Skeletal muscle cell (primary cell): ENCODE measurements around the gene SALL3.

ENCODE experiments used
- DNase-seq: peaks from one replicate; pipeline ENCODE4 v3.0.0-alpha.2; 2010; ENCODE audit warnings: low read depth
- H3K4me3 ChIP-seq: 2 replicates; pipeline ENCODE4 v1.5.1; 2011; ENCODE audit warnings: low read depth, mild to moderate bottlenecking, control low read depth, low read length, moderate library complexity

SALL3 gene

DNA sequence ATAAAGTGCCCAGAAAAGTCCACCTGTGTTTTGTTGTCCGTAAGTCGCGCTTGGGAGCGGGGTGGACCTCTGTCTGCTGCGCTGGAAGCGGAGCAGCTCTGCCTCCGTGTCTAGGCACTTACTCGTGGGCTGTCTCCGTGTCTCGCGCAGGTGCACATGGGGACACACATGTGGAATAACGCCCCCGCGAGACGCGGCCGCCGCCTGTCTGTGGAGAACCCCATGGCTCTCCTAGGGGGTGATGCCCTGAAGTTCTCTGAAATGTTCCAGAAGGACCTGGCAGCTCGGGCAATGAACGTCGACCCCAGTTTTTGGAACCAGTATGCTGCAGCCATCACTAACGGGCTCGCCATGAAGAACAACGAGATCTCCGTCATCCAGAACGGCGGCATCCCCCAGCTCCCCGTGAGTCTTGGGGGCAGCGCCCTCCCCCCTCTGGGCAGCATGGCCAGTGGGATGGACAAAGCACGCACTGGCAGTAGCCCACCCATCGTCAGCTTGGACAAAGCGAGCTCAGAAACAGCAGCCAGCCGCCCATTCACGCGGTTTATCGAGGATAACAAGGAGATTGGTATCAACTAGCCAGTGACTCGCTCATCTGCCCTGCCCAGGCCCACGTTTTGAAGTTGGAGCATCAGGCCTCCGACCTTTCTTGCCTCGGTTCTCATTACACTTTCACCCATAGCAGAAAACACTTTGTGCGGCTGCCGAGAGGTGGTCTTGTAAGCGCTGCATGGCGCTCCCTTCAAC lies 17.3 kb downstream of the SALL3 start:
- DNase-seq, result no peak
- no peak overlapping the region for H3K4me3 ChIP-seq

DNA sequence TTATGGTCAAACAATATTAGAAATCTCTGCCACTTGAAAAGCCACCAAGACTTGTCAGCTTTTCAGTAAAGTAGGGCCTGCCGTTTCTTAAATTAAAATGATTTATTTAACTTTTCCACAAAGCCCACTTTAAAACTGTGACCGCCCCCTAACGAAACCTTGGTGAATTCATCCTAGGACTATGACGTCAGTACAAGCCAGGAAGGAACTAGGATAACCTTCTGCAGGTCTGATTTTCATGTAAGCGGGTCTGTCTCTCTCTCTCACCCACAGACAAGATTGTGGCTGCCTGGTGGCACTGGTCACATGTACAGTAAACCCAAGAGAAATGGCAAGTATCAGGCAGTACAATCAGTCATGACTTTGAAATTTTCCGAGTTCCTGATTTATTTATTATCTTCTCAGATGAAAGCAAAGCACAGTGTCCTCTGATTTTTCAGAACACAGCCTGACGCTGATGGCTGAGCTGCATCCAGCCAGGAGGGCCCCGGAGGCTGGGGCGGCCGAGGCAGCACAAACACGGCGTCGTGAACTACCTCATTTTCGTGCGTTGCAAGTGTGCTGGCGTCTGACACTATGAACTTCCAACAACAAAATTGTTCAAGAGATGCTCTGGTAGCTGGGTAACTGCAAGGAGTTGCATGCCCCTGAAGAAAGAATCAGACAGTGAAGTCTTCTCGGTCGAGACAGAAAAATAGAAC lies 18.9 kb downstream of the SALL3 start:
- no peak for DNase-seq
- H3K4me3 ChIP-seq, result no peak overlapping the region

DNA sequence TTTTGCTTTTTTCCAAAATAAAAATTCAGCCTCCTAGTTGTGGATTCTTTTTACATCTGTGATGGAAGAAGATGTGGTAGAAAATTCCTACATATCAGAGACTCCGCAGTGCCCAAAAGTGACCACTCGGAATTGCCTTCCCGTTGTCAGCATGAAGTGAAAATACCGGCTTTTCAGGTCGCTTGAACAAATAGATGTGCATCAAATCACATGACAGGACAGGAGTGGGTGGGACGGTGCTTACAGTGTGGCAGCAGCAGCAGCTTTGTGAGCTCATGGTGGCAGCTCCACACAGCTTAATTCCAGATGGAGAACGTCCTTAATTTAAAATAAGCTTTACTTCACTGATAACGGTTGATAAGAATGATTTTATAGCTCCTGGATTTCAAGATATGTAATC lies 20.3 kb downstream of the SALL3 start:
- H3K4me3 ChIP-seq, result no peak overlapping the region
- DNase-seq, result no peak

DNA sequence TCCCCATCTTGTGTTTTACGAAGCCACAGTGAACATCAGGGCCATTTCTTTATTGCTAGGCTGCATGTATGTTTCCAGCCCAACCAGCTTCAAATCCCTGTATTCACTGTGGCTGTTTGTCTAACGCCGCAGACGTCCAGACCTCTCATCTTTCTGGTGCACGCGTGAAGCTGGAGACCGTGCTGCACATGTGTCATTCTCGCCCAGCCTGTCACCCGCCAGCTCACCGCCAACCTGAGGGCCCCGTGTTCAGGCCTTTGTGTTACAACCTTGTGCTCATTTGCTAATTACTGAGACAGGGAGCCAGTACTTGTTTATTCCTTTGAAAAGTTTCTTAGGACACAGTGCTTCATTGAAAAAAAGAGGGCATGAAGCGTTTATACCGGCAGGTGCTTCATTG lies 21.4 kb downstream of the SALL3 start:
- no peak overlapping the region for H3K4me3 ChIP-seq
- DNase-seq, result no peak

DNA sequence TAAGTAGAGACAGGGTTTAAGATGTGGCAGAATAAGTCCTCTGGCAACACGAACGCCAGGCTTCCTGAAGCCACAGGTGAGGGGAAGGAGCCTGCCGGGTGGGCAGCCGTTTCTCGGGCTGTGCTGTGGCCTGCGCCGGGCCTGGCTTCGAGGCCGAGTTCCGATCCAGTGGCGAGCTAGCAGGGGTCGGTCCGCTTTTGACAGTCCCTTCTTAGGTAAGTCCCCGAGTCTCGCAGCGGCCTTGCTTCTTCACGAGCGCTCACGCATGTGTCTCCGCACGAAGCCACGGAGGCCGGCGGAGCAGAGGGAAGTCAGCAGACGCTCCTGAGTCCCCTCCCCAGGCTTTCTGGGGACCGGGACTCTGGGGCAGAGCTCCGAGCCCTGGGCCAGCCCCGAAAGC lies 26.0 kb downstream of the SALL3 start:
- no peak overlapping the region for H3K4me3 ChIP-seq
- no peak for DNase-seq

DNA sequence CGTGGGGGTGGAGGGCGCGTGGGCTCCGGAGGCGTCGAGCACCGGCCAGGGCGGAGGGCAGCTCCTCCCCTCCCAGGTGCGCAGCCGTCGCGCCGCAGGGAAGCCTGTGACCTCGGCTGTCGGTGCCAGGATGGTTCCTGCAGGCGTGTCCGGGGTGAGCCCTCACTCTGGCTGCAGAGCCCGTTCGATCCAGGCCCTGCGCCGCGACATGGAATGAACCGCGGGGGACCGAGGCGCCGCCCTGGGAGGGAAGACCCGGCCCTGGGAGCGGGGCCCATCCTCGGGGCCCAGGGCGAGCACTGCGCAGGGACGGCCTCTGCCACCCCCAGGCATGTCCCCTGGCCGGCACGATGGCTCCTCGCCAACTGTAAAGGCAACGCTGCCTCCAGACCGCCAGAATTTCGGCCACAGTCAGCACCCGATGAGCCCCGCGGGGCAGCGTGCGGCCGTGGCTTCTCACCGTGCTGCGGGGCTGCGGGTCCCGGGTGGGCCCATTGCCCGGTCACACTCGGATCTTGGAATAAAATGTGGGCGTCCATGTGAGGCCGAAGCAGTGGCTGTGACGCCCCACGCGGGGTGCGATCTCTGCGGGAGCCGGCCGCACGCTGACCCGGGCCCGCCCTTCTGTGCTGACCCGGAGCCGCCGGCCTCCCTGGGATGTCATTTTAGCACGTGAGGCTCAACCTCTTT lies 26.6 kb downstream of the SALL3 start:
- no peak for DNase-seq
- H3K4me3 ChIP-seq, result no peak overlapping the region

DNA sequence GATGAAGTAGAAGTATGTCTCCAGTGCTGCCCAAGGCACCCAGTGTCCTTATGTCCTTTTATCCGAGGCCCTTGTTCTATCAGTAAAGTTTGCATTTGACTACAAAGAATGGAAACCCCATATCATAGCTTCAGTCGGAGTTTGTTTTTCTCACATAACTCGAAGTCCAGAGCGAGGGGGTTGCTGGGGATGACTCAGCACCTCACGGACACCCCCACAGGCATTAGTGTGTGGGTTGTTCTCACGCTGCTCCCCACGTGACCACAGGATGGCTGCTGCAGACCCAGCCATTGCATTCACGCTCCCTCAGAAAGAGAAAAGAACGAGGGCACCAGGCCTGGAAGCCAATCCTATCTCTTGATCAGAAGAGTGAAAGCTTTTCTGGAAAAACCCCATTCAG lies 27.8 kb downstream of the SALL3 start:
- DNase-seq, result no peak
- H3K4me3 ChIP-seq, result no peak overlapping the region

DNA sequence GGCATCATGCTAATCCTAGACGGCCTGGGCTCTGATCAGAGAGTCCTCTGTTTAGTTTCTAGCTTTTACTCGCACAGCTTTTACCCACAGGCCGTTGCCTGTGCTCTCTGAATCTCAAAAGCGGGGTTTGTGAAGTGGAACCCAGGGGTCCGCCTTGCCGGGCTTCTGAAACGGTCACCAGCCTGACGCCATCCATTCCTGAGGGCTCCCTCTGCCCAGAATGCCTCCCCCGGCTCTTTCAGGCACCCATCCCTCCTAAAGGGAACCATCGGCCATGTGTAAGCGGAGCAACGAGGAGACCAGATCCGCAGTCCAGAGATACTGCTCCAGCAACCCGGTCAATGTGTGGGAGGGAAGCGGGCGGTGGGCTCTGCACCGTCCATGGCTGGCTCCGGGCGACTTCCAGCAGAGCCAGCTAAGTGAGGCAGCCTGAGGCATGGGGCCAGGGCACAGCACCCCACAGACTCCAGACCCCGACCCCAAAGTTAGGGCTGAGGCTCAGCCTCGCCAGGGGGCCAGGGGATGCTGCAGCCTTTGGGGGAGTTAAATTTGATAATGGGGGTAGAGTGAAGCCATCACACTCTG lies 28.8 kb downstream of the SALL3 start:
- DNase-seq, result no peak
- H3K4me3 ChIP-seq, result no peak overlapping the region

DNA sequence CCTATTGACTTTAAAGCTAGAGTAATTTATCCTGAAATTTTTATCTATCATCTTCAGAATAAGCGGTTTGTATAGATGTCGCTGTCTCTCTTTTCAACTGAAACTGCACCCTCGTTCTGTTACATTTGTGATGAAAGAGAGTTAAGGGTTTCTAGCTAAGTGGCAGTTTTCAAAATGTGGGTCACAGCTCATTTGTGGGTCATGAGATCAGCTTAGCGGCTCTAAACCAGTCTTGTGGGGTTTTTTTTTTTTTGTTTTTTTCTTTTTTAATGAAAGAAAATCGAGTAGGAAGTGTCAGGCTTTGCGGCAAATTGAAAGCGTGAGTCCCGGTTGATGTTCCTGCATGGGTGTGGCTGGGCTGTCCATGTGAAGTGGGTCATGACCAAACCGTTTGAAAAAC lies 31.2 kb downstream of the SALL3 start:
- DNase-seq, result no peak
- no peak overlapping the region for H3K4me3 ChIP-seq

DNA sequence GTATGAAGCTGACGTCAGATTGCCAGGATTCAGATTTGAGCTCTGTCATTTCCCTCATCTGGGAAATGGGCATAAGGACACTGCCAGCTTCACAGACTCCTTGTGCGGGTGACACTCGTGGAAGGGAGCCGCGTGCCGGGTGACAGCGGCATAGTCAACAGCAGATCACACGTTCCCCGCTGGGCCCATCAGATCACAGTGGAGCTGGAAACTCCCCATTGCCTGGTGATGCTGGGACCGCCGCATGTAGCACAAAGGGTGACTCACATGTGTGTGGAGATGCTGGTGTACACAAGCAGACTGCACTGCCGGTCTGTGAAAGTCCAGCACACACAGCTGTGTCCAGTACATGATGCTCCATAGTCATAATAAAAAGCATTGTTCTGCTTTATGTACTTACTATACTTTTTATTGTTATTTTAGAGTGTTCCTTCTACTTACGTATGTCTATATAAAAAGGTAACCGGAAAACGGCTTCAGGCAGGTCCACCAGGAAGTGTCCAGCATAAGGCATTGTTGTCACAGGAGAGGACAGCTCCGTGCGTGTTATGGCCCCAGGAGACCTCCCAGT lies 31.8 kb downstream of the SALL3 start:
- no peak overlapping the region for H3K4me3 ChIP-seq
- no peak for DNase-seq

DNA sequence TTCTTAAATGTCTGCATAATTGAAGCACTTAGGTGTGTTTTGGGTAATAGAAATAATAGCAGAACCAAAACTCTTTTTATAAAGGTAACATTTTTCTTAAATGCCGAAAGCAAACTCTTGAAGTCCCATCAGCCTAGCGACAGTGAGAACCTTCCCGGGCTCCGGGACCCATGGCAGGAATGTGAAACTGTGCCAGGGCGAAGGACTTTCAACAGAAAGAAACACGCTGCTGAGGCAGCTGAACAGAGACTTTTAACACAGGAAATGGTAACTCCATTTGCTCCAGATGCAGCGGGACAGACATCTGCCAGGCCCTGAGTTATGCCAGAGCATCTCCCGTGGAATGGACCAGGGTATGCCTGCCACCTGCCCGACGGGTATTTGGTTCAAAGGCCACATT lies 34.3 kb downstream of the SALL3 start:
- no peak overlapping the region for H3K4me3 ChIP-seq
- no peak for DNase-seq

DNA sequence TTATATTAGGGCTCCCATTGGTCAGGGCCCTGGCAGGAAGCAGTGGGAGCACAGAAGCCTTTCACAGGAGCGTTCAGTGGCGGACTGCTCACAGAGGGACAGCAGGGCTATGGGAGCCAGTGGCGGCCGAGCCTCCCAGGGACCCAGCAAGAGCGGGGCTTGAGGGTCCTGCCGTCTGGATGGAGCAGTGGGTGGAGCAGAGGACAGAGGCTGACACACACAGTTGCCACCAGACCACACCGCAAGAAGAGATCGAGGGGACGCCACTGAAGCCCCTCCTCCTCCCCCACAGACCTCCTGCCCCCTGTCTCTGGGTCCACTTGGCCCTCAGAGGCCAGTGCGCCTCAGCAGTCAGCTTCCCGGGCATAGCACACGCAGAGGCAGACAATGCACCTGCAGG lies 39.3 kb downstream of the SALL3 start:
- no peak for DNase-seq
- no peak overlapping the region for H3K4me3 ChIP-seq

DNA sequence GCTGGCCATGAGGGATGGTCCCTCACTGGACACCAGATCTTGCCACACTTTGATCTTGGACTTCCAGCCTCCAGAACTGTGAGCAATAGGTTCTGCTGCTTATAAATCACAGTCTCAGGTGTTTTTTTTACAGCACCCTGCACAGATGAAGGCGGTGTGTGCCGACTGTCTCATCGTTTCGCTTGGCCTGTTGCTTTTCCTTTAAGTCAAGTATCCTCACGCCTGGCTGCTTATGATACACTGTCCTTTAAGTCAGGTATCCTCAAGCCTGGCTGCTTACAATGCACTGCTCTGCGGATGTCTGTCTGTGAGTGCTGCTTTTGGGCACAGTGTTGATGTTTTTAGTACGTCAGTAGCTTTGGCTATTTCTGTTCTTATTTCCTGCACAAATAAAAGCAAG lies 40.3 kb downstream of the SALL3 start:
- H3K4me3 ChIP-seq, result no peak overlapping the region
- no peak for DNase-seq

DNA sequence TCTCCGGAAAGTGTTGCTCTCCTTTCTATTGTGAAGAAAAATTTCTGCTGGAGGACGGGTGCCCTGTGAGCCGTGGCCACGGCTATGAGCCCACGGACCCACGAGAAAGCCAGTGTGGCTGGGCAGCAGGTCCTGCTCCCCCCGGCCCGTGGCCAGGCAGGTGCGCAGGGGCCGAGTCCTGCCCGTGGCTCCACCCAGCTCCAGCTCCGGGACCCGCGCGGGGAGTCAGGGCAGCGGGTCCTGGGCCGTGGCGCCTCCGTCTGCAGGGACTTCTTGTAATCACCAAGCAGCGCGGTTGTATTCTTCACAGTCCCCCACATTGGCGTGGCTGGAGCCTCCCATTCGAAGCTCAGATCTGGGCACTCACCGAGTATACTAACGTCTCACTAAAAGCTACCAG lies 43.0 kb downstream of the SALL3 start:
- H3K4me3 ChIP-seq, result no peak overlapping the region
- no peak for DNase-seq

DNA sequence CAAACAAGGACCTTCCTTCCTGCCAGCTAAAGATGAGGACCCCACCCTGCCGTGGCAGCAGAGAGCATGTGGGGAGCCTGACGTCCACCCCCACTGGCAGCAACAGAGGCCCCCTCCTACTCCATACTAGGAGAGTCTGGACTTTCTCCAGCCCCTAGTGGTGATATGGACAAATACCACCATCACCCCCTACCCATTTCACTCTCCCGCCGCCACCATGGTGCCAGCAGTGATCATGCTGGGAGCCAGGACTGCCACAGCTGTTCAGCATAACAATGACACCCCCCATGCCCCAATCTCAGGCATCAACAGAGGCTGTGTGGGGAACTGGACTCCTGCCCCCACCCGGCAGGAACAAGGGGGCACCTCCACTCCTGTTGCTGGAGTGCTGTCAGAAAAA lies 46.9 kb downstream of the SALL3 start:
- no peak for DNase-seq
- no peak overlapping the region for H3K4me3 ChIP-seq

DNA sequence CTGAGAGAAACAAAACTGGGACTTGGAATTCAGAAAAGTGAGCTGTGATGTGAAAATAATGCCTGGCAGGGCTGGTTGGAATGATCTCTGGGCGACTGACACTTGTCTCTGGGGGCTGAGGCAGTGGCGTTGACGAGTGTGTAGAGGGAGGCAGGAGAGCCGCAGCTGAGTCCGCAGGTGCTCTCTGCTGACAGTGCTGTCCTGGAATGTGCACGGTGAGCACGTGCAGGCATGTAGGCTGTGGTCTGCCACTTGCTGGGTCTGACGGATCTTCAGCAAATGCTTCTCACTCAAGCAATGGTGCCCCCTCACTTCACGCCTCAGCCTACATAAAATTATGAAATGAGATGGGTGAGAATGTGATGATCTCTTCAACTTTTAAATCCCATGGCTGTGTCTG lies 51.1 kb downstream of the SALL3 start:
- no peak overlapping the region for H3K4me3 ChIP-seq
- DNase-seq, result no peak

DNA sequence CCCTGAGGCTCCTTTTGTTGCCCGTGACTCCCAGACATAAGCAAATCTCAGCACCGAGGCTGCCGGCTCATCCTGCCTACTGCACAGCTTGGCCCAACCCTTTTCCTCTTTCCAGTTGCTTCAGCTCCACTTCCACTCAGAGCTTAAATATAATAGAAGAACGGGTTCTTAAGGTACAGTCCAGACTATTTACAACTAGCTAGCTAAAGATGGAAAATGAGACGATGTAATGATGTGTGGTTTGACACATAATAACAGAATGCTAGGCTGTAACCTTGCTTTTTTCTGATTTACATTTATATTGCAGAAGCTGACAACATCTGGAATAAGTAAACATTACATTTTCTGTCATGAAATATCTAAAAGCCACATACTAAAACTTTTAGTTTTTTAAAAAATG lies 62.7 kb downstream of the SALL3 start:
- H3K4me3 ChIP-seq, result no peak overlapping the region
- no peak for DNase-seq

DNA sequence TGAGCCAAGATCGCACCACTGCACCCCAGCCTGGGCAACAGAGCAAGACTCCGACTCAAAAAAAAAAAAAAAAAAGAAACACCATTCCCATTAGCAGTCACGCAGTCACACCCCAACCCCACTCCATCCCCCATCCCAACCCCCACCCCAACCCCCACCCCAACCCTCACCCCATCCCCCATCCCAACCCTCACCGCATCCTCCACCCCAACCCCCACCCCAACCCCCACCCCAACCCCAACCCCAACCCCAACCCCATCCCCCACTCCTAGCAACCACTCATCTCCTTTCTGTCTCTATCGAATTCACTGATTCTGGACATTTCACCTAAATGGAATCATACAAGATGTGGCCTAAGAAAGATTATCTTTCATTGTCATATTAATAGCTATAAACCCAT lies 63.7 kb downstream of the SALL3 start:
- H3K4me3 ChIP-seq, result no peak overlapping the region
- DNase-seq, result no peak

DNA sequence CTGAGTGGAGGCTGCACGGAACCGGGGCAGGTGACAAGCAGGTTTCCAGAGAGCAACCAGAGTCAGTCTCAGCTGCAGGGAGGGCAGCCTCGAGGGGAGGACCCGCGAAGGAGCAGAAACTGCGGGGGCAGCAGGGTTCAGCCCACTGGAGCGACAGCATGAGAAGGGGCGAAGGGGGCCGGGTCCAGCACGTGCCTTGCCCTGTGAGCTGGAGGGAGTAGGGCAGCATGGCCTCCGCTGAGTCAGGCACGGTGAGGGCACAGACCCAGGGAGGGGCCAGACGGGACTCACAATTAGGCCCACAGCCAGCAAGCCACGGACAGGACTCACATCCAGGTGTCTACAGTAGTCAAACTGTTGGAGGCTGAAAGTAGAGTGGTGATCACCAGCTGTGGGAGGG lies 66.9 kb downstream of the SALL3 start:
- DNase-seq, result no peak
- H3K4me3 ChIP-seq, result no peak overlapping the region

DNA sequence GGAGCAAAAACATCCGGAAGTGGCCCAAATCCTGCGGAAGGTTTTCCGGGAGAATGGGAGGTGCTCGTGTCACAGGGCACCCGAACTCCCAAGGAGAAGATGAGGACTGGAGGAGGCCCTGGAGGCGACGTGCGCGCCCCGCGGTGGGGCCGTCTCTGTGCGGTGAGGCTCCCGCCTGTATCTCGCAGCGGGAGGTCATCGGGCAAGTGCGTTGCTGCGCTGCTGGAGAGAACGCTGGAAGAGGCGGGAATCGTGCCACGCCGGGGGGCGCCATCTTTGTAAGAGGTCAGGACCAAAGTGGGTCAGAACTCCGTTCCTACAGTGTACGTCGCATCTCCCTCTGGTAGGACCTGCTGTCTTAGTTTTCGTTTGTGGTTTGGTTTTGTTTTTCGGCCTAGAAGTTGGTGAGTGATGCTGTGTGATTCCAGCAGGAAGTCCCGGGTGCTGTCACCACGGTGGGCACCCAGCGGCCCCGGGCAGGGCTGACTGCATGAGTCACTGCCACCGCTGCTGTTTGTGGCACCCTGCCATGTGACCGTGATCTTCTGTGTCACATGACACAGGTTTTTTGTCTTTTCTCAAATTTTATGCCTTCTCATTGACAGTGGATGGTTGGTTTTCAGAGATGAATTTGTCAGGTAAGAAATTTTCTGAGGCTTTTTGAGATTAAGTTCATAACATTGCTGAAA lies 68.1 kb downstream of the SALL3 start:
- H3K4me3 ChIP-seq, result no peak overlapping the region
- no peak for DNase-seq
